Eye (tissue), 1 donor: ENCODE results near the gene EED.

Experiments used
- DNase-seq: peaks from one replicate; pipeline ENCODE4 v3.0.0-alpha.2; 2015

Gene EED

GRCh38 chr11:86244522-86245368 is at the start of gene EED:
Gene EED, plus strand, starts transcription at chr11:86244753. Its CDS starts 477 bp downstream, at chr11:86245230.
- peak; percentile 98 for DNase-seq

GRCh38 chr11:86194998-86195397 is 49.6 kb upstream of the EED start:
- DNase-seq, result no peak

GRCh38 chr11:86196085-86196696 is 48.4 kb upstream of the EED start:
- no peak for DNase-seq

GRCh38 chr11:86196913-86197312 is 47.6 kb upstream of the EED start:
- no peak for DNase-seq

GRCh38 chr11:86197448-86197847 is 47.1 kb upstream of the EED start:
- no peak for DNase-seq

GRCh38 chr11:86198139-86198538 is 46.4 kb upstream of the EED start:
- DNase-seq, result no peak

DNA sequence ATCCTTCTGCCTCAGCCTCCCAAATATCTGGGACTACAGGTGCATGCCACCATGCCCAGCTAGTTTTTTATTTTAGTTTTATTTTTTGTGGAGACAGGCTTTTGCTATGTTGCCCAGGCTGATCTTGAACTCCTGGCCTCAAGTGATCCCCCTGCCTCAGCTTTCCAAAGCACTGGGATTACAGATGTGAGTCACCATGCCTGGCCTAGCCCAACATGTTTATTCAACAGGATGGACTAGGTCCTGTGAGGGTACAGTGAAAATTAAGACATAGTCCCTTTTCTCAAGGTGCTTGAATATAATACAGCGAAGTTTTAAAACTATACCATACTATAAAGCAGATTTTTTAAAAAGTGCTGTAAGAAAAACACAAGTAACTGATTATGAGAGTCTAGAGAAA is 45.2 kb upstream of the EED start:
- no peak for DNase-seq

DNA sequence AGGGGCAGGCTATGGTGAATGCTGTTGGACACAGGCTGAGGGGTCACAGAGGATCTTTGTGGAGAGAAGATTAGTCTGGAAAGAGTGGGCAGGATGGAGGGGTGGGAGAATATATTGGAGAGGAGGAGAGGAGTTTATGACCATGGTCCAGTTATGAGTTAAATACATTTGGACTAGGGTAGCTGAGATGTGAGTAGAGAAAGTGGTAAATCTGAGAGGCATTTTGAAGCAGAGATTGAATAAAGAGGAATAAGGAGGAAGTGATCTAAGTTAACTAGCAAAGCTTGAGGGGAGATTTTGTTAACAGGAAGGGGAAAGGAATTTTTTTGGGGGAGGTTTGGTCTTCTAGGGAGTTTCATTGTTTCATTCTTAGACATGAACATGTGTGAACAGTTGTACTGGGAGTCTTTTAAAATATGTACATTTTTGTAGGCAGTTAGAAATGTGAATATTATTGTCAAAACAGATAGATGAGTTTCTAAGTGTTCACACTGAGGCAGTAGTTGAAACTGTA is 43.1 kb upstream of the EED start:
- DNase-seq, result no peak

DNA sequence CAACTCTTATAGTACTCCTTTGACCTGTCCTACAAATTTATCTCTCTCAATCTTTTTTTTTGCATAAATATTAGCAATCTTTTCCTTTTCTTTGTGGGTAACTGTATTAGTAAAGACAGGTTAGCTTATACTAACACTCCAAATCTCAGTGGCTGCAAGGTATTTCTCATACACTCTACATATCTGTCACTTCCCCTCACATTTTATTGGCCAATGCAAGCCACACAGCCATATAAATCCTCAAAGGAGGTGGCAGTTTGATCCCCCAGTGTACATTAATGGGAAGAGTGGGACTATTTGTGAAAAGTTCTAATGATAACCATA is 42.6 kb upstream of the EED start:
- DNase-seq, result no peak

- no peak for DNase-seq
These were observed 40.2 kb upstream of the EED start for GRCh38 chr11:86204356-86204755.

- no peak for DNase-seq
These were observed 38.9 kb upstream of the EED start for GRCh38 chr11:86205421-86206336.

GRCh38 chr11:86206337-86206695 is 38.2 kb upstream of the EED start:
- DNase-seq, result no peak

DNA sequence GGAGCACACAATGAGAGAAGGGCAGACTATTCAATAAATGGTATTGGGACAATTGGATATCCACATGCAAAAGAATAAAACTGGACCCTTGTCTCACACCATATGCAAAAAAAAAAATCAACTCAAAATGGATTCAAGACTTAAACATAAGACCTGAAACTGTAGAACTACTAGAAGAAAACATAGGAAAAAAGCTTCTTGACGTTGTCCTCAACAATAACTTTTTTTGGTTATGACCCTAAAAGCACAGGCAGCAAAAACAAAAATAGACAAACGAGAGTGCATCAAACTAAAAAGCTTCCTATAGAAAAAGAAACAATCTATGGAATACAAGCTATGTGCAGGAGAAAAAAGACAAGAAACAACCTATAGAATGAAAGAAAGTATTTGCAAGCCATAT is 37.1 kb upstream of the EED start:
- DNase-seq, result no peak

DNA sequence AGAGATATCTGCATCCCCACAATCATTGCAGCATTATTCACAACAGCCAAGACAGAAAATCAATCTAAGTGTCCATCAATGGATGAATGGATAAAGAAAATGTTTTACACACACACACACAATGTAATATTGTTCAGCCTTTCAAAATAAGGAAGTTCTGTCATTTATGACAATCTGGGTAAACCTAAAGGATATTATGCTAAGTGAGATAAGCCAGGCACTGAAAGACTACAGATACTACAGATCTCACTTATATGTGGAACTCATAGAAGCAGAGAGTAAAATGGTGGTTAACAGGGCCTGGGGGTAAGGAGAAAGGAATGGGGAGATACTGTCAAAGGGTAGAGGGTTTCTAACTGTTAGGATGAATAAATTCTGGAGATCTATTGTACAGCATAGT is 36.0 kb upstream of the EED start:
- no peak for DNase-seq

DNA sequence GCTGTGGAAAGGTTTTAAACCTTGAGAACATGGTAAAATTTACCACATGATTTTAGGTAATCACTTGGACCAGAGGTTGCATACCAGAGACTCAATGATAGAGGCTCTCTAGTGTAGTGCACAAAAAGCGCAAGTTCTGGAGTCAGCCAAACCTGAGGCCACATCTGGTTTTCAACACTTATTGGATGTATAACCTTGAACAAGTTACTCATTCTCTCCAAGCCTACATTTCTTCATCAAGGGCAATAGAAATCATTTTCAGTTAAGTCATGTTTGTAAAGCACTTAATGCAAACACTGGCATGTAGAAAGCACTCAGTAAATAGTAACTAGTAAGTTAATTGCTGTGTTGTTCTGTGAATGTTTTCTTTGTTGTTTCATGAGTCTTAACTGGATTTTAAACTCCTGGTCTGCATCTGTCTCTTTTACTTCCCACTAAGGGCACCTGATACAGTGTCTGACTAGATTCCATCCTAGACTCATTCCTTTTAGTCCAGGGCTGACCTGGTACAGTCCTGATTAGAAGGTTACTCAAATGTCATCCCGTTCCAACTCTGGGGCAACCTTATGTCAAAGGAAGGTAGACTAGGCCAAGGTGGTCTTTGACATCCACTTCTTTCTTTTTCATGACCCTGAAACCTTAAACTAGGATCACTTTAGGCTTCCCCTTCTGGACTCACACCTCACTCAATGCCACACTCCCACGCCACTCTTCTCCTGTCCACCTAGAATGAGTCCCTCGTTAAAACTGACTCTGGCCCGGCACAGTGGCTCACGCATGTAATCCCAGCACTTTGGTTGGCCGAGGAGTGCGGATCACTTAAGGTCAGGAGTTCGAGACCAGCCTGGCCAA is 34.5 kb upstream of the EED start:
- DNase-seq, result no peak

GRCh38 chr11:86210898-86211297 is 33.7 kb upstream of the EED start:
- peak; percentile 29 for DNase-seq

DNA sequence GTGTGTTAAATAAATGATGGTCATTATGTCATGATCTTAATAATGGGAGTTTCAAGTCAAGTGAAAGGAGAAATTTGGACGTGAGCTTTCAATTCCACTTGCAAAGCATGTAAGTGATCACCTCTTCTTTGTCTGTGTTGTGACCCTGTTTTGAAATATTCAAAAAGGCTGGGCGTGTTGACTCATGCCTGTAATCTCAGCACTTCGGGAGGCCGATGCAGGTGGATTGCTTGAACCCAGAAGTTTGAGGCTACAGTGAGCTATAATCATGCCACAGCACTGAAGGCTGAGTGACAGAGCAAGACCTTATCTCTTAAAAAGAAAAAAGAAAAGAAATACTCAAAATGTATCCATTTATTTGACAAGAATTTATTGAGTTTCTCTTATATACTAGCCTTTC is 32.9 kb upstream of the EED start:
- no peak for DNase-seq

DNA sequence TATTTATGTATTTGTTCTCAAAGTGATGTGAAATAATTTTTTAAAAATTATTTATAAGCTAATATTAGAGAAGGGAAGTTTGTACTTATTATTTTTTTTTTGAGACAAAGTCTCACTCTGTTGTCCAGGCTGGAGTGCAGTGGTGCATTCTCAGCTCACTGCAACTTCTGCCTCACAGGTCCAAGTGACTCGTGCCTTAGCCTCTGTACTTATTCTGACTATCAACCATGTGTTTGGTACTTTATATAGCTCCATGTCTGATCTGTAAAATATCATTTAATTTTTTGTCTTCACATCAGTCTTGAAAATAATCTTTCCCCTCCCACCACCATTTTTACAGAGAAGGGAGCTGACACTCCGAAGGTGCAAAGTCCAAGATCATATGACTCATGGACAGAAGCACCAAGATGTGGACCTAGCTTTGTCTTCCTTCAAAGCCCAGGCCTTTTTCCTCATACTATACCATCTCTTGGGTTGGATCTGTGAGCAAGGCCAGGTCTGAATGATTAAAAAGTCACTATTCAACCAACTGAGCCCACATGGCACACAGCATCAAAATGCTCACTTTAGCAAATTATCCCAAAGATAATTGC is 32.4 kb upstream of the EED start:
- no peak for DNase-seq

GRCh38 chr11:86214710-86215109 is 29.8 kb upstream of the EED start:
- no peak for DNase-seq

- DNase-seq, result peak; percentile 89
These were observed 26.1 kb upstream of the EED start for GRCh38 chr11:86218125-86219084.
